HG03108 (cell line): Measurements from ENCODE around the gene DNAJC25.
"Not testable (repeated sequence)": the region's sequence is repeated elsewhere in the genome, so short reads cannot be mapped to it uniquely, and the experiment has no call there.

Experiments
- ATAC-seq: cut with Tn5 transposase; IDR thresholded peaks from one replicate; pipeline ENCODE4 v1.9.1; 2021; ENCODE audit warnings: moderate library complexity; ENCODE audit not compliant: unreplicated experiment

DNAJC25 gene

GRCh38 chr9:111631214-111631971 lies at the start of gene DNAJC25:
Gene DNAJC25 (plus strand): TSS chr9:111631334. CDS start chr9:111631408, 74 bp downstream.
- ATAC-seq, result peak; percentile 98

GRCh38 chr9:111582888-111583287 lies 48.2 kb upstream of the DNAJC25 start:
- ATAC-seq, result no peak

- ATAC-seq, result no peak
Measured at GRCh38 chr9:111586378-111586777, 44.8 kb upstream of the DNAJC25 start.

GRCh38 chr9:111588846-111589245 lies 42.3 kb upstream of the DNAJC25 start:
- ATAC-seq, result no peak

GRCh38 chr9:111597852-111598732 lies 33.0 kb upstream of the DNAJC25 start:
- peak; percentile 64 for ATAC-seq

GRCh38 chr9:111598733-111599091 lies 32.4 kb upstream of the DNAJC25 start:
- ATAC-seq, result no peak

GRCh38 chr9:111599092-111599954 lies 31.8 kb upstream of the DNAJC25 start, which contains the start of gene PTGR1:
Gene PTGR1 (minus strand): TSS chr9:111599647. CDS start chr9:111597422, 2,225 bp downstream.
- ATAC-seq, result no peak

- no peak for ATAC-seq
Measured at GRCh38 chr9:111599955-111600343, 31.2 kb upstream of the DNAJC25 start.

- ATAC-seq, result no peak
Measured at GRCh38 chr9:111601237-111602018, 29.7 kb upstream of the DNAJC25 start.

- no peak for ATAC-seq
Measured at GRCh38 chr9:111603041-111603440, 28.1 kb upstream of the DNAJC25 start.

- no peak for ATAC-seq
Measured at GRCh38 chr9:111604054-111604615, 27.0 kb upstream of the DNAJC25 start.

- no peak for ATAC-seq
Measured at GRCh38 chr9:111605041-111605559, 26.0 kb upstream of the DNAJC25 start.

- ATAC-seq, result no peak
Measured at GRCh38 chr9:111610149-111610548, 21.0 kb upstream of the DNAJC25 start.

GRCh38 chr9:111610845-111611244 lies 20.3 kb upstream of the DNAJC25 start:
- ATAC-seq, result no peak

GRCh38 chr9:111613436-111614040 lies 17.6 kb upstream of the DNAJC25 start:
- ATAC-seq, result no peak

- ATAC-seq, result no peak
Measured at GRCh38 chr9:111615928-111616327, 15.2 kb upstream of the DNAJC25 start.

- not testable (repeated sequence) for ATAC-seq
Measured at GRCh38 chr9:111617349-111617748, 13.8 kb upstream of the DNAJC25 start.

- no peak for ATAC-seq
Measured at GRCh38 chr9:111621895-111622480, 9.1 kb upstream of the DNAJC25 start.

GRCh38 chr9:111622626-111623025 lies 8.5 kb upstream of the DNAJC25 start:
- no peak for ATAC-seq
